Upper lobe of left lung (tissue), 4 donors: ENCODE data around the gene FAM193B.

Experiments
- POLR2AphosphoS5 ChIP-seq, 2 donors: sonication (generic); formaldehyde crosslinking; IDR thresholded peaks; one replicate each; pipeline ENCODE4 v1.5.1; 2017; ENCODE audit warnings: antibody characterized with exemption in 2 of 2
- TF ChIP-seq, protein P1 (sequence below), 6 experiments: fragments of 450-650 bp in 4 of 6; fragments of 200-600 bp in 2 of 6; sonication (generic) in 2 of 6; IDR thresholded peaks; one replicate each; pipeline ENCODE4 v1.5.1; 2016 to 2019; ENCODE audit warnings: antibody characterized with exemption in 6 of 6

DNA sequence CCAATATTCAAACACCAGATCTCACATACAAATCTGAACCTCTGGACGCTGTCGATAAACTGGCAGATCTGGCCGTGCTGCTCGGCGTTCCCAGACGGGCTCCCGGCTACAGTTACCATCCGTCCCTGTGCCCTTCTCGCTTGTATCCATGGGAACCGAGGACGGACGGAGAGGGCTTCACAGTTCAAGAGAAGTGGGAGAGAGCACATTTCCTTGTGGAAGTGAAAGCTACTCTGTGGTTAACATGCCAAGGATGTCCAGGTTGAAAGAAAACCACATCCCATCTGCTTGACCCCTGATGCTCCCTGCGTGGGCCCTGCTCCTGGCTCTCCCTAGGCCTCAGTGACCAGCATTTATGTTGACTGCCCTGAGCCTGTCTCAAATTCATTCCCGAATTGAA, 74.6 kb downstream of the FAM193B start:
- TF ChIP-seq, protein P1, sequence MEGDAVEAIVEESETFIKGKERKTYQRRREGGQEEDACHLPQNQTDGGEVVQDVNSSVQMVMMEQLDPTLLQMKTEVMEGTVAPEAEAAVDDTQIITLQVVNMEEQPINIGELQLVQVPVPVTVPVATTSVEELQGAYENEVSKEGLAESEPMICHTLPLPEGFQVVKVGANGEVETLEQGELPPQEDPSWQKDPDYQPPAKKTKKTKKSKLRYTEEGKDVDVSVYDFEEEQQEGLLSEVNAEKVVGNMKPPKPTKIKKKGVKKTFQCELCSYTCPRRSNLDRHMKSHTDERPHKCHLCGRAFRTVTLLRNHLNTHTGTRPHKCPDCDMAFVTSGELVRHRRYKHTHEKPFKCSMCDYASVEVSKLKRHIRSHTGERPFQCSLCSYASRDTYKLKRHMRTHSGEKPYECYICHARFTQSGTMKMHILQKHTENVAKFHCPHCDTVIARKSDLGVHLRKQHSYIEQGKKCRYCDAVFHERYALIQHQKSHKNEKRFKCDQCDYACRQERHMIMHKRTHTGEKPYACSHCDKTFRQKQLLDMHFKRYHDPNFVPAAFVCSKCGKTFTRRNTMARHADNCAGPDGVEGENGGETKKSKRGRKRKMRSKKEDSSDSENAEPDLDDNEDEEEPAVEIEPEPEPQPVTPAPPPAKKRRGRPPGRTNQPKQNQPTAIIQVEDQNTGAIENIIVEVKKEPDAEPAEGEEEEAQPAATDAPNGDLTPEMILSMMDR (IDR thresholded peaks at IDR 0.05): no peak
- TF ChIP-seq POLR2AphosphoS5 (IDR thresholded peaks at IDR 0.05): no peak
